NCI-H1930 (cell line): ENCODE measurements around the gene HCRTR2.
"Not testable (repeated sequence)": the region's sequence is repeated elsewhere in the genome, so short reads cannot be mapped to it uniquely, and the experiment has no call there.

Source experiments
- DNase-seq, 2 experiments: peaks; one replicate each; lab custom pipeline; 2025; lab: John Stamatoyannopoulos, UW

HCRTR2 gene

DNA sequence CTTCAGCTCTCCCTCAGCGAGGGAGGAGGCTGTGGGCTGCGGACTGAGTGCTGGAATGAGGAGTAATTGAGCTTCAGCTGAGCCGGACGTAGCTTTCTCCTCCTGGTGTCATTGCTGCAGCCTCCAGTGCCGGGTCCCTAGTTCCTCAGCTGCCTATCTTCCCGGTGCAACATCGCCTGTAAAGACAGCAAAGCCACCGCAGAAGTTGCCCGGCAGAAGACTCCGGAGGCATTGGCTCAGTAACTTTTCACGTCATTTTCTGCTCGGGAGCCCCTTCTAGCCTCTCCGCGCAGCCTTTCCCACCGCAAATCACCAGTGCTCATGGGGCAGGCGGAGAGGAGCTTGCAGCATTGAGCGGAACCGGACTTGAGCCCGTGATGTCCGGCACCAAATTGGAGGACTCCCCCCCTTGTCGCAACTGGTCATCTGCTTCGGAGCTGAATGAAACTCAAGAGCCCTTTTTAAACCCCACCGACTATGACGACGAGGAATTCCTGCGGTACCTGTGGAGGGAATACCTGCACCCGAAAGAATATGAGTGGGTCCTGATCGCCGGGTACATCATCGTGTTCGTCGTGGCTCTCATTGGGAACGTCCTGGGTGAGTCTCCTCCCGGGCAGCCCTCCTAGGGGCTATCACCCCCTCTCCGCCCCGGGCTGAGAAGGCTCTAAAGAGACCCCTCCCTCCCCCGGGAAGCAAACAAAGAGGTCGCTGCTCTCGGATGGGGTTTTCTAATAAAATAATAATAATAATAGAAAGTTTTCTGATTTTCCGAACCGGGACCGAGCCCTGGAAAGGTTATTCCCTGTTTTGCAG, at the start of gene HCRTR2:
Gene HCRTR2, plus strand, starts transcription at position 305 of the 816 bp plus-strand sequence. Its CDS starts 73 bp downstream, at position 378.
- no peak for DNase-seq

DNA sequence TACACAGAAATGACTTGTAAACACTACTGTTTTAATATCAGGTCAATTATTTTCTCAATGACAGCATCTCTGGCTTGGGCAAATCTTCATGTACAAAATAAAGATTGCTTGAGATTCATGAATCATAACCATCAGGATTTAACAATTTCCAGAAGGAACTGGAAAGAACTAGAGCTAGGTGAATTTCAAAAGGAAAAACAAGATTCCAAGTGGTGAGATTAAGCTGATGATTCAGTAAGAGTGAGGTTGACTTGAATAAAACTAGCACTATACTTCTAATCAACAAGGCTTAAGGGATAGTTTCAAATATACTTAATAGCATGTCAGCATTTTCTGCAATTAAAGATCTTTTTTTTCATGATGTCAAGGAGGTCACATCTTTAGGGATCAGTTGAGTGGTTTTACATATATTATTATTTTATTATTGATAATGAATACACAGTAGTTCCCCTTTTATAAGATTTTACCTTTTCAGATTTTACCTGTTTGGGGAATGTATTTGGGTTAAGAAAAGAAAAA, 43.5 kb upstream of the HCRTR2 start:
- DNase-seq = no peak

DNA sequence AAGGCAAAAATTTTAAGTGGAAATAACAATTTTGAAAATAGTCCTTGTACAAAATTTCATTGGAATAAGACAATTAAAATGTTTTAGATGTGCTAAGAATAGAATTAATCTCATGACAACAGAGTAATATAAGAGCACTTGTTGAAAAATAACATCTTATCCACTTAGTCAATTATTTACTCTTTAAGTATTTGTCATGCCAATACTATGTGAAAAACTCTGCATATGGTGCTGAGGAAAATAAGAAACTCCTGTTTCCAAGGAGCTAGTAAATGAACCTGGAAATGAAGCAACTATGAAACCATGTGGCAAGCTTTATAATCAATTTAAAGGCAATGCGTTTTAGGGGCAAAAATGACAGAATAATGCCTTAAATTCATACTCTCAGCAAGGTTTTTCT, 42.7 kb upstream of the HCRTR2 start:
- no peak for DNase-seq

DNA sequence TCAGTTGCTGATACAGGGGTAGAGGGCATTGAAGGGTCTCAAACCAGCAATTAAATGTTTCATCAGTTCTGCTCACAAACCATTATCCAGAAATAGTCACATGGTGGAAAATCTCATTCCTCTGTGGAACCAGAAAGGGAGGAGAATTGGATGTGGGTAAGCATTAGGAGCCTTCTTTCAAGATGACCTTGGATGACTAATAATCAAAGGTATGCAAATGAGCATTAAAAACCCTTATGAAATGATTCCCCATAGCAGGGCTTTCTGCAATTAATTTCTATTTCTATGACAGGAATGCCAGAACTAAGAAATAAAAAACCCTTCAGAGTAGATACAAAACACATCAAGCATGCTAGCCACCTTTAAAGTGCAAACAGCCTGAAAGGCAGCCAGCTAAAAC, 37.4 kb upstream of the HCRTR2 start:
- DNase-seq = no peak

- no peak for DNase-seq
These were observed 36.2 kb upstream of the HCRTR2 start for GRCh38 chr6:55137929-55138693.

DNA sequence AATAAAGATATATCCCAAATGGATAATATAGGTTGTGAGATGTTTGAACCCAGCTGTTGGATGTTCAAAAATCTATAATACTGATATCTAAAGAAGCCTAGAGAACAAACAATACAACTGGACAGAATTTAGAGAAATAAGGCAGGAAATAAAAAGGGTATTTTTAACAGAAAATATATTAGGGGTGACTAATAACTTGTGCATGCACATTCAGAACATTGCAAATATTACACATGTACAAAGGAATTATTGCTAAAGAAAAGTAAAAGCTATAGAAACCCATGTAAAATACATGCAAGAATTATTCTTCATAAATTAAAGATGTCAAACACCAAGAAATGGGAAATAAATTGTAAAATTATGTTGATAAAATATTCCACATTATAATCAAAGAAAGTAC, 32.7 kb upstream of the HCRTR2 start:
- no peak for DNase-seq

DNA sequence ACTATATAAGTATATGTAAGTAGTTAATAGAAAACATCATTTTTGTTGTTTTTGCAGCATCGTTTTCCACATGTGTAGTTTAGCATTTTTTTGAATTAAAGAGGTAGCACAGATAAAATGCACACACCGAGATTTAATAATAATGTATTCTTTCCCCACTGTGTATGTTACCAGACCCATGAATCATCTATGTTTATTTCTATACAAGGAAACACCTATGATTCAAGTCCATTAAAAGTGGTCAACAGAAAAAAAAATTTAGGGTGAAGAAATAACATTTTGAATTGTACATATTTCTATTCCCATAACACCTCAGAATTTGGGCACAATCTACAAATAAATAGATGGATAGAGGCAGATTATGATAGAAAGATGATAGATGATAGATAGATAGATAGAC, 31.7 kb upstream of the HCRTR2 start:
- no peak for DNase-seq

- DNase-seq = no peak
These were observed 21.0 kb upstream of the HCRTR2 start for GRCh38 chr6:55153284-55153683.

DNA sequence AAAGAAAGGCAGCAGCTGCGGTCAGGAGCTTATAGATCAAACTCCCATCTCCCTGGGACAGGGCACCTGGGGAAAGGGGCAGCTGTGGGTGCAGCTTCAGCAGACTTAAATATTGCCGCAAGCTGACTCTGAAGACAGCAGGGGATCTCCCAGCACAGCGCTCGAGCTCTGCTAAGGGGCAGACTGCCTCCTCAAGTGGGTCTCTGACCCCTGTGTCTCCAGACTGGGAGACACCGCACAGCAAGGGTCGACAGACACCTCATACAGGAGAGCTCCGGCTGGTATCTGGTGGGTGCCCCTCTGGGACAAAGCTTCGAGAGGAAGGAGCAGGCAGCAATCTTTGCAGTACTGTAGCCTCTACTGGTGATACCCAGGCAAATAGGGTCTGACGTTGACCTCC, 15.5 kb upstream of the HCRTR2 start:
- not testable (repeated sequence) for DNase-seq

- DNase-seq = no peak
These were observed 6.5 kb upstream of the HCRTR2 start for GRCh38 chr6:55167860-55168259.

DNA sequence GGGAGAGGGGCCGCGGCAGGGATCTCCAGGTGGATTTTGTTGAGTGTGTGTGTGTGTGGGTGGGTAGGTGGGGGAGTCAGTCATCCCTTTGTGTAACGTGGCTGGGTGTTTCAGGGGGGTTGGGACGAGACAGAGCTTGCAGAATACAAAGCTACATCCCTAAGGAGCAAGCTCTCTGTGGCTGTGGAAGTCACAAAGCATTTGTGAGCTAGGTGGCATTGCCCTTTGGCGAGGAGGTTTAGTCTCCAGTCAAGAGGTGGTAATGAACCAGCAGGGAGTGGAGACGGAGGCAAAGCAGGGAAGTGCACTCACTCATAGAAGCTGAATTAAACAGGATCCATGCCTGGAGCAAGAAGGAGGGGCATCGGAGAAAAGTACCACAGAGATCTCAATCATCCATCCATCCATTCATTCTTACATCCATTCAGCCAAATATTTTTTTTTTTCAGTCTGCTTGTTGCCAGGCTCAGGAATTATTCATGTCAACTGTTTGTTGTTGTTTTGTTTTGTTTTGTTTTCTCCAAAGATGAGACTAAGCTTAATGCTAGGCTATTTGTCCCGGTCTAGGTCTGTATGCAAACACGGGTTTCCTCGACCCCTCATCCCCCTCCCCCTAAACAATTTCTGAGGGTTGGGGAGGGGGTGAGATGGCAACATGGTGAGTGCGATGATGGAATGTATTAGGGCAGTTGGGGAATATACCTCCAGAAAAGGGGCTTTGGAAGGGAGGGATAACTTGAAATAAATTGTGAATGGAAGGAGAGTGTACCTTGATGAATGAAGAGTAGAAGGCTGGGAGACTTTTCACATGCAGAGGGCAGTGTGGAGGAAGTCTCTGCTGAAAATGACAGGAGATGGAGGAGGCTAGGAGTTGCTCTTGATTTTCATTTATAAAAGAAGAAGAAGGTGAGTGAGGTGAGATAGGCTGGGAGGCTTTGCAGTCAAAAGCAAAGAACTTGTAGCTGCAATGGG, 1.0 kb downstream of the HCRTR2 start:
- DNase-seq = no peak

DNA sequence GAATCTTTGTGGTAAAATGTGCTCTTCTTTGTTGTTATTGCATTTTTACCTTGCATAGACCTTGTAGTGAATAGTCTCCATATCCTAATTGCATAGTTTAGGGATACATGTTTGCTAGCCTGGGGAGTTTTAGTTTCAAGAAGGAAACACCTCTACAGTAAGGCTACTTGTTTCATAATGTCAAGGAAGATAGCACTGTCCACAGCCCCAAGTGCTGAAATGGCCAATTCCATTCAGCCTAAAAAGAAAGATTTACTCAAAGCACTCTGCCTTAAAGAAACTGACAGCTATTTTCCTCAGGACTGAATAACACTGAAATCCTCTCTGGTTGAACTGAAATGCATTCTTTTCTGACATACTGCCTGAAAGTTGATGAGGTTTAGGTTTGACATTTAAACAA, 2.6 kb downstream of the HCRTR2 start:
- DNase-seq = no peak

DNA sequence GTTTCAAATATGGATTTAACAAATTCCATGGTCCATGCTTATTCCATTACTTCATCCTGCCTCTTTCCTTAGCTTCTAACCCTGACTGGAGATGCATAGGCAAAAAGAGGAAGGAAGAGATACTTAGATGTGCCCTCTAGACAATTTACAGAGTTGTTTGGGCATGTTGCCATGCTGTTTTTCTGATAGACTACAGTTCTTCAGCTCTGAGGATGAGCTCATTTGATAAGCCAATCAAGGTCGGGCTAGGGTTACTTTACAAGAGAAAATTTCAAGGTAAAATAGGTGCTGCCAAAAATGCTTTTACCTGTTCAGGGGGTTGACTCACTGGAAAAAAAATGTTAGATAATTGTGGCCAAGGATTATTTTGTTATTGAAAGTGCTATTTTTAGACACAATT, 5.9 kb downstream of the HCRTR2 start:
- no peak for DNase-seq

GRCh38 chr6:55182016-55182650, 7.8 kb downstream of the HCRTR2 start:
- DNase-seq = no peak

DNA sequence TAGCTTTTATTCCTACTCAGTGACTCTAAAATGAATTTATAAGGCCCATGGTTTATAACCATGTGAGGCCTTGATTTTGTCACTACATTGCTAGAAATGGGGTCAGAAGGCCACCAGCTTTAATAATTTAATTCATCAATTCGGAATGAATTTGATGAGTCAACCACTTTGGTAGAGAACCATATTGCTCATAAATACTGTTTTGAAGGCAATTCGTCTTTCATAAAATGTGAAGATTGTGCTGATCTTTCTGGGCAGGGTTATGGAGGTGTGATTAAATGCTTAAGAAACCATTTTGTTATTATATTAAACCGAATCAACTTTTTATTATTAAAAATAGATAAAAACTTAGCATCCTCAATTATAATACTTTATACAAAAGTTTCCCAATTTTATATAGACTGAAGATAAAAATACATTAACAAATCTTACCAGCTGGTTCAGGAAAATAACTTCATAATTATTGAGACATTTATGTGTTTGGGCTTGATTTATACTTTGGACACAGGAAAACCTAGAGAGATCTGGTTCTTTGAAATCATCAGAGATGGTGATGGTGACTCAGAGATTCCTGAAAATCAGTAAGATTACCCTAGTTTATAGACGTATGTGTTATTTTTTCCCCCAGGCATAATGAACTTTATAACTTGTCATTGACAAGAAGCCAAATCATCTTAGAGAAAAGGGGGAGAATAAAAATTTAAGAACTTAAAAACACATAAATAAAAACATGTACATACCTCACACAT, 10.6 kb downstream of the HCRTR2 start:
- no peak for DNase-seq

DNA sequence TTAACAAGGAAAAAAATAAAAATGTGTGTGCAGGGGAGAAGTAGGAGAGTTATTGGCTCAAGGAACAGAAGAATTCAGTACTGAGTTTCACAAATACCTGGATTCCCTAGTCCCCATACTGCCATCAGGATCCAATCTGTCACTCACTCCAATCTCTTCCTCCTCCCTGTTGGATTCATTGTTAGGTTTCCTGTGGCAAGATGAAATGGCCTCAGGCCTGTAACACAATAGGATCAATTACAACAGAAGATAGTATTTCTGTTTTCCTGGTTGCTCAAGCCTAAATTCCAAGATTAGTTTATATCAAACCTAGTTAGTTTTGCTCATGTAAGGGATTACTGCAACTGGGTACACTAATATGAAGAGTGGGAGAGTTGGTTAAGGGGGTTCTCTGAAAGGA, 24.4 kb downstream of the HCRTR2 start:
- no peak for DNase-seq

GRCh38 chr6:55199239-55199638, 24.9 kb downstream of the HCRTR2 start:
- DNase-seq = no peak

- no peak for DNase-seq
These were observed 34.5 kb downstream of the HCRTR2 start for GRCh38 chr6:55208478-55209458.

DNA sequence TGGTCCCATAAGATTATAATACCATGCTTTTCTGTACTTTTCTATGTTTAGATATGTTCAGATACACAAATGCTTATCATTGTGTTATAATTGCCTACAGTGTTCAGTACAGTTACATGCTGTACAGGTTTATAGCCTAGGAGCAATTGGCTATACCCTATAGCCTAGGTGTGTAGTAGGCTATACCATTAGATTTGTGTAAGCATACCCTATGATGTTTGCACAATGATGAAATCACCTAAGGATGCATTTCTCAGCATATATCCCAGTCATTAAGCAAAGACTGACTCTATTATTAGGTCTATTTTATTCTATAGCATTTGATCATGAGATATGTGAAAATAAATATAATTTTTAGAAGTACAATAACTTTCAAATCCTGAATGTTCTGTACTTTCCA, 36.6 kb downstream of the HCRTR2 start:
- no peak for DNase-seq

DNA sequence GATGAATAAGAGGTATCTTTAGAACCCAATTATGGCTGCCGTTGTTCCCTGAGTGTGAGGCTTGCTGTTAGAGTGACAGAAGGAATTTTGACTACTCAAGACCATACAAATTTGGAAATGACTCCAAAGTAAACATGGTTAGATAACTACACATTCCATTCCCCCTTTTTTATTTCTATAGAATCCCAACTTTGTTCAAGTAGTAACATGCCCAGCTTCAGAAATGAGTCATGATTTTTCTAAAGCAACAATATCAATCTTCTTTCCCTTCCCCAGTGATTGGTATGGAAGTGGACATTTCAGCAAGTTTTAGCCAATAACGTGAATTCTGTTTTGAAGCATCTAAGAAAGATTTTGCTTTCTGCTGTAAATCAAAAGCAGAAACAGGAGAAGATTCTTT, 37.8 kb downstream of the HCRTR2 start:
- DNase-seq = no peak
